Ascending aorta (tissue), 2 donors: ENCODE results near the gene HID1. TPM values are rescaled to one million over a fixed set of nuclear protein-coding genes. Genes with fewer than 3 reads are reported as not detected.

Experiments
- DNase-seq, 2 donors: peaks; one replicate each; pipeline ENCODE4 v3.0.0-alpha.2; 2019; ENCODE audit warnings: low spot score in 2 of 2
- H3K27ac ChIP-seq, 2 donors: fragments of 200-600 bp; sonication (generic); one replicate each; pipeline ENCODE4 v1.5.1; 2016 to 2017; ENCODE audit warnings: mild to moderate bottlenecking in 1 of 2
- H3K27me3 ChIP-seq: fragments of 200-600 bp; sonication (generic); one replicate; pipeline ENCODE4 v1.5.1; 2017
- H3K36me3 ChIP-seq, 2 donors: fragments of 200-600 bp; sonication (generic); one replicate each; pipeline ENCODE4 v1.5.1; 2016
- H3K4me1 ChIP-seq, 2 donors: fragments of 200-600 bp; sonication (generic); one replicate each; pipeline ENCODE4 v1.5.1; 2016 to 2017; ENCODE audit warnings: mild to moderate bottlenecking in 1 of 2
- H3K4me3 ChIP-seq, 2 donors: fragments of 200-600 bp; sonication (generic); one replicate each; pipeline ENCODE4 v1.5.1; 2016 to 2017; ENCODE audit warnings: mild to moderate bottlenecking in 1 of 2
- H3K9me3 ChIP-seq, 2 donors: fragments of 200-600 bp; sonication (generic); one replicate each; pipeline ENCODE4 v1.5.1; 2016
- CTCF ChIP-seq, 3 experiments: fragments of 200-600 bp in 2 of 3; fragments of 450-650 bp in 1 of 3; sonication (generic) in 2 of 3; IDR thresholded peaks; one replicate each; pipeline ENCODE4 v1.5.1; 2016 to 2019; ENCODE audit warnings: antibody characterized with exemption in 3 of 3, mild to moderate bottlenecking in 1 of 3, moderate library complexity in 1 of 3
- intact Hi-C: fragments of 100-400 bp; cut with DNase I; formaldehyde crosslinking; loops from one replicate; pipeline ENCODE4 v1.15.1; 2023
- total RNA-seq: library from RNA; depleted of rRNA; stranded (reverse); fragments of >200 nt; gene quantifications from one replicate; pipeline ENCODE4 v1.1.0, GENCODE V29; 2016

HID1 gene
- total RNA-seq, result 103 TPM

GRCh38 chr17:74972107-74972972, at the start of gene HID1:
TSS of gene HID1 (minus strand) at chr17:74972759. CDS start at chr17:74972656, 103 bp downstream.
- H3K4me3 ChIP-seq, result peak within 1 kb of the TSS; percentile 70 to 74
- no peaks in the 10 kb centered on the region for H3K9me3 ChIP-seq
- no peaks in the 10 kb centered on the region for H3K36me3 ChIP-seq
- TF ChIP-seq CTCF (IDR thresholded peaks at IDR 0.05), result no peak
- H3K4me1 ChIP-seq, result peaks cover 4 to 10% of the 10 kb centered on the region in 2 donors
- peak in 1 of 2 donors; percentile 79 for DNase-seq
- no peaks in the 10 kb centered on the region for H3K27me3 ChIP-seq
- intact Hi-C loops, result no loop called here
- no peak within 1 kb of the TSS for H3K27ac ChIP-seq

- H3K4me3 ChIP-seq, result no peak overlapping the region
- peaks cover 27 to 58% of the 10 kb centered on the region in 2 donors for H3K36me3 ChIP-seq
- intact Hi-C loops, result no loop called here
- no peaks in the 10 kb centered on the region for H3K9me3 ChIP-seq
- TF ChIP-seq CTCF (IDR thresholded peaks at IDR 0.05), result no peak
- H3K4me1 ChIP-seq, result no peaks in the 10 kb centered on the region
- no peaks in the 10 kb centered on the region for H3K27me3 ChIP-seq
- no peak for DNase-seq
- no peak overlapping the region for H3K27ac ChIP-seq
These were observed 48.0 kb upstream of the HID1 start for GRCh38 chr17:75020331-75021110.

DNA sequence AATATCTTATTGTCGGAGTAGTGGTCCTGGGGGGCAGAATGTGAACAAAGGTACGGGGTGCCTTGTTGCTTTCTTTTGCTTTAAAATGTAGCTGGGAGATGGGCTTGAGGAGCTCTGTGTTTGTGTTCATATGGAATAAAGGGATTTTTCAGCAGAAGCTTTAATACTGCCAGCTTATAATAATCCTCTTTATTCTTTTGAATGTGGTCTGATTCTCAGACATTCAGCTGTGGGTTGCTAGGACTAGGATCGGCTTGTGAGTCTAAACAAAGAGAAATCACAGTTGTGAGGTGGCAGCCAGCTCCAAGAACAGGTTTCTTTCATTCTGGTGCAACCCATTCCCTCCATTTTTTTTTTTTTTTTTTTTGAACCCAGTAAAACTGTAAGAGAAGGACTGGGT, 47.2 kb upstream of the HID1 start:
- Histone ChIP-seq H3K9me3 (no peaks in the 10 kb centered on the region), H3K4me3 (no peak overlapping the region), H3K27me3 (no peaks in the 10 kb centered on the region), H3K36me3 (peaks cover 27 to 58% of the 10 kb centered on the region in 2 donors), H3K27ac (no peak overlapping the region), H3K4me1 (no peaks in the 10 kb centered on the region)
- intact Hi-C loops, result no loop called here
- no peak for DNase-seq
- TF ChIP-seq CTCF (IDR thresholded peaks at IDR 0.05), result no peak

DNA sequence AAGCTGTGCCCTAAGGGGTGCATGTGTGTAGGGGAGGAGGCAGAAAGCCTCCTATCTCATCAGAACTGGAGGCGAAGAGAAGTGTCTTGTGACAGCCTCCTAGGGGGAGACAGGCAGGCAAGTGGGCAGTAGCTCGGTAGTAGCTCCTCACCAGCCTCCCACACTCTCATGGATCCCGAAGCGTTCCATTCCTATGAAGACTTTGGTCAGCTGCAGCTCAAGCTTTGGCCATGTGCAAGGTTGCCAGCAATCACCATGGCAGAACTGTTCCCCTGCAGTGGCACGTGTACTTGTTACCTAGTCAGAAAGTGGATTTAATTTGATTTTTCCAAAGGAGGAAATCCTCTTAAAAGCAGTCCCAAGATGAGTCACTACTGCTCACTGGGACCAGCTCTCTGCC, 46.6 kb upstream of the HID1 start:
- H3K27me3 ChIP-seq, result no peaks in the 10 kb centered on the region
- no peak overlapping the region for H3K27ac ChIP-seq
- intact Hi-C loops, result no loop called here
- H3K4me3 ChIP-seq, result no peak overlapping the region
- TF ChIP-seq CTCF (IDR thresholded peaks at IDR 0.05), result no peak
- no peak for DNase-seq
- no peaks in the 10 kb centered on the region for H3K4me1 ChIP-seq
- no peaks in the 10 kb centered on the region for H3K9me3 ChIP-seq
- H3K36me3 ChIP-seq, result peaks cover 27 to 58% of the 10 kb centered on the region in 2 donors

- peak overlapping the region; percentile 68 to 88 for H3K4me3 ChIP-seq
- intact Hi-C loops, result loop anchor here (1.0 kb wide), 1 partner anchor 52 kb away; no protein-coding TSS in a partner anchor
- no peaks in the 10 kb centered on the region for H3K27me3 ChIP-seq
- no peaks in the 10 kb centered on the region for H3K9me3 ChIP-seq
- no peak for TF ChIP-seq CTCF (IDR thresholded peaks at IDR 0.05)
- H3K4me1 ChIP-seq, result peaks cover 4 to 18% of the 10 kb centered on the region in 2 donors
- peak overlapping the region; percentile 83 to 91 for H3K27ac ChIP-seq
- DNase-seq, result no peak
- peaks cover 3 to 13% of the 10 kb centered on the region in 2 donors for H3K36me3 ChIP-seq
These were observed 40.6 kb upstream of the HID1 start for GRCh38 chr17:75013092-75013559.
